Activated CD8-positive, alpha-beta memory T cell treated with anti-CD3 and anti-CD28 coated beads, Interleukin-2, amount 10 ng/mL, durations not matched to agents 7 days and 5 days (primary cell): Measurements from ENCODE around the gene MAB21L2. TPM values are rescaled to one million over a fixed set of nuclear protein-coding genes. Genes with fewer than 3 reads are reported as not detected.

Source experiments
- ATAC-seq: fragments of 150-1000 bp; cut with Tn5 transposase; one replicate; pipeline ENCODE4 v1.10.0; 2021; ENCODE audit warnings: moderate library complexity
- CTCF ChIA-PET: fragments of 350-600 bp; sonication (Branson Sonifier 250); formaldehyde crosslinking; loops from one replicate; lab custom pipeline; 2021; ENCODE audit warnings: antibody characterized with exemption; lab: Charles Lee
- DNase-seq: peaks from one replicate; pipeline ENCODE4 v3.0.0-alpha.2; 2020
- H3K27ac Mint-ChIP-seq: one replicate; pipeline ENCODE4 v1.8.0; 2021; ENCODE audit warnings: mild to moderate bottlenecking, mixed read lengths
- H3K27me3 Mint-ChIP-seq: one replicate; pipeline ENCODE4 v1.8.0; 2021; ENCODE audit warnings: mixed read lengths
- H3K36me3 Mint-ChIP-seq: one replicate; pipeline ENCODE4 v1.8.0; 2021; ENCODE audit warnings: mild to moderate bottlenecking, mixed read lengths
- H3K4me1 Mint-ChIP-seq: one replicate; pipeline ENCODE4 v1.8.0; 2021; ENCODE audit warnings: mixed read lengths
- H3K4me3 Mint-ChIP-seq: one replicate; pipeline ENCODE4 v1.8.0; 2021; ENCODE audit warnings: mild to moderate bottlenecking, moderate library complexity, mixed read lengths
- H3K9me3 Mint-ChIP-seq: one replicate; pipeline ENCODE4 v1.8.0; 2022; ENCODE audit warnings: low read depth, mixed read lengths
- total RNA-seq, 2 experiments: library from RNA; stranded (reverse); gene quantifications; one replicate each; pipeline ENCODE4 v1.2.3, GENCODE V29; 2021

Gene MAB21L2
- total RNA-seq, 2 experiments from 2014 or later: not detected

DNA sequence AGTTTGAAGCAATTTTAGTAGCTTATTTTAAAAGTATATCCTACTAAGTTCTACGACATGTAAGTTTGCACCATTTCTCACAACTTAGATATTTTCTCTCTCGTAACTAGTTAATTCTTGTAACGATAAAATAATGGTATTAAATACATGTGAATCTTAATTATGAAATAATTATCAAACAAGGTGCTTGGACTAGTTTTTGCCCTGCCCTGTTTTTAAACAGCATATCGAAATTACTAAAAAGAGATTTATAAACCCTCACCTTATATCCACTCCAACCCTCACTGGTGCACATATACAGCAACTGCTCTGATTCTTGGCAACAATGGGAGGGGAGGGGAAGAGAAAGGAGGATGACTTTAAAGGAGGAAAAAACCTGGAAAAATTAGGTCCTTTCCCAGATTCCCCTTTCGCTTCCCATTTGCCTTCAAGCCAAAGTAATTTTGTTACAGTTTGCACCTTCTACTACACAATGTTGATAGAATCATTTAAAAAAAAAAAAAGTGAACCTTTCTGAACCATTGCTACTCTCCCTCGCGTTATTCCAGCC is 820 bp upstream of the MAB21L2 start:
- Mint-ChIP-seq H3K9me3 (peaks cover 17% of the 10 kb centered on the region), H3K4me1 (no peaks in the 10 kb centered on the region), H3K36me3 (peaks cover 54% of the 10 kb centered on the region), H3K4me3 (no peak overlapping the region), H3K27me3 (no peaks in the 10 kb centered on the region), H3K27ac (no peak overlapping the region)
- CTCF ChIA-PET: no interaction called here
- no peak for DNase-seq
- no peak for ATAC-seq

DNA sequence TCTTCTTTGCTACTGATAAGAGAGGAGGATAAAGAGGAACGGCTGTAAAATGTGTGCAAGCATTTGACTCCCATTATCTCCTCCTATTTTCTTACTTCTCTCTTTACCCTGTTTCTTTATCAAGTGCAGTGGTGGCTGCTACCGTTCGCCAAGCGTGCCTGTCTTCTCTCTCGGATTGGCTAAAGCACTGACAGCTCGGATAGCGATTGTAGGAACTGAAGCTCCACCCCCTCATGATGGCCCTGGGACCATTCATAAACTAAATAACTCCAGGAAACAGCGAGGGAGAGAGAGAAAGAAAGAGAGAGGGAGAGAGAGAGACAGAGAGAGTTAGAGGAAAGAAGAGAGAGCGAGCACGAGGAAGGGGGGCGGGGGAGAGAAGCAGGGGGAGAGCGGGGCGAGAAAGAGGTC is 305 bp upstream of the MAB21L2 start:
- H3K36me3 Mint-ChIP-seq: peaks cover 55% of the 10 kb centered on the region
- peaks cover 17% of the 10 kb centered on the region for H3K9me3 Mint-ChIP-seq
- DNase-seq: no peak
- H3K4me3 Mint-ChIP-seq: no peak overlapping the region
- H3K27ac Mint-ChIP-seq: no peak overlapping the region
- no peaks in the 10 kb centered on the region for H3K27me3 Mint-ChIP-seq
- no peaks in the 10 kb centered on the region for H3K4me1 Mint-ChIP-seq
- no peak for ATAC-seq
- CTCF ChIA-PET: no interaction called here

DNA sequence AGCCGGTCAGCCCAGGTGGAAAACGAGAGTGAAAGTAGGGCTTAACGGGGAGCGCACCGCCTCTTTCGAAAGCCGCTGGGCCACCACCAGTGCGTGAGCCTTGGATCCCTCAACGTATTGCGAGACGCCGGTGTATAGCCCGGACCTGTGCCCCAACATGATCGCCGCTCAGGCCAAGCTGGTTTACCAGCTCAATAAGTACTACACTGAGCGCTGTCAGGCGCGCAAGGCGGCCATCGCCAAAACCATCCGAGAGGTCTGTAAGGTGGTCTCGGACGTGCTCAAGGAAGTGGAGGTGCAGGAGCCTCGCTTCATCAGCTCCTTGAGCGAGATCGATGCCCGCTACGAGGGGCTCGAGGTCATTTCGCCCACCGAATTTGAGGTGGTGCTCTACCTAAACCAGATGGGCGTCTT is 929 bp downstream of the MAB21L2 start:
- no peaks in the 10 kb centered on the region for H3K4me1 Mint-ChIP-seq
- no peak overlapping the region for H3K4me3 Mint-ChIP-seq
- no peaks in the 10 kb centered on the region for H3K27me3 Mint-ChIP-seq
- CTCF ChIA-PET: no interaction called here
- ATAC-seq (no peak), DNase-seq (no peak)
- H3K36me3 Mint-ChIP-seq: peaks cover 57% of the 10 kb centered on the region
- H3K27ac Mint-ChIP-seq: no peak overlapping the region
- H3K9me3 Mint-ChIP-seq: peaks cover 17% of the 10 kb centered on the region

DNA sequence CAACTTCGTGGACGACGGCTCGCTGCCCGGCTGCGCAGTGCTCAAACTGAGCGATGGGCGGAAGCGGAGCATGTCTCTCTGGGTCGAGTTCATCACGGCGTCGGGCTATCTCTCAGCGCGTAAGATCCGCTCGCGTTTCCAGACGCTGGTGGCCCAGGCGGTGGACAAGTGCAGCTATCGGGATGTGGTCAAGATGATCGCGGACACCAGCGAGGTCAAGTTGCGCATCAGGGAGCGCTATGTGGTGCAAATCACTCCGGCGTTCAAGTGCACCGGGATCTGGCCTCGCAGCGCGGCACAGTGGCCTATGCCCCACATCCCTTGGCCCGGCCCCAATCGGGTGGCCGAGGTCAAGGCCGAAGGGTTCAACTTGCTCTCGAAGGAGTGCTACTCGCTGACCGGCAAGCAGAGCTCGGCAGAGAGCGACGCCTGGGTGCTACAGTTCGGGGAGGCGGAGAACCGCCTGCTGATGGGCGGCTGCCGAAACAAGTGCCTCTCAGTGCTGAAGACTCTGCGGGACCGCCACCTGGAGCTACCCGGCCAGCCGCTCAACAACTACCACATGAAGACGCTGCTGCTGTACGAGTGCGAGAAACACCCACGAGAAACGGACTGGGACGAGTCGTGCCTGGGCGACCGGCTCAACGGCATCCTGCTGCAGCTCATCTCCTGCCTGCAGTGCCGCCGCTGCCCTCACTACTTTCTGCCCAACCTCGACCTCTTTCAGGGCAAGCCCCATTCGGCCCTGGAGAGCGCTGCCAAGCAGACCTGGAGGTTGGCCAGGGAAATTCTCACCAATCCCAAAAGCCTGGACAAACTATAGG is 1.5 kb downstream of the MAB21L2 start:
- CTCF ChIA-PET: no interaction called here
- no peak for DNase-seq
- ATAC-seq: no peak
- Mint-ChIP-seq H3K27me3 (no peaks in the 10 kb centered on the region), H3K9me3 (peaks cover 17% of the 10 kb centered on the region), H3K36me3 (peaks cover 60% of the 10 kb centered on the region), H3K27ac (no peak overlapping the region), H3K4me3 (no peak overlapping the region), H3K4me1 (no peaks in the 10 kb centered on the region)

DNA sequence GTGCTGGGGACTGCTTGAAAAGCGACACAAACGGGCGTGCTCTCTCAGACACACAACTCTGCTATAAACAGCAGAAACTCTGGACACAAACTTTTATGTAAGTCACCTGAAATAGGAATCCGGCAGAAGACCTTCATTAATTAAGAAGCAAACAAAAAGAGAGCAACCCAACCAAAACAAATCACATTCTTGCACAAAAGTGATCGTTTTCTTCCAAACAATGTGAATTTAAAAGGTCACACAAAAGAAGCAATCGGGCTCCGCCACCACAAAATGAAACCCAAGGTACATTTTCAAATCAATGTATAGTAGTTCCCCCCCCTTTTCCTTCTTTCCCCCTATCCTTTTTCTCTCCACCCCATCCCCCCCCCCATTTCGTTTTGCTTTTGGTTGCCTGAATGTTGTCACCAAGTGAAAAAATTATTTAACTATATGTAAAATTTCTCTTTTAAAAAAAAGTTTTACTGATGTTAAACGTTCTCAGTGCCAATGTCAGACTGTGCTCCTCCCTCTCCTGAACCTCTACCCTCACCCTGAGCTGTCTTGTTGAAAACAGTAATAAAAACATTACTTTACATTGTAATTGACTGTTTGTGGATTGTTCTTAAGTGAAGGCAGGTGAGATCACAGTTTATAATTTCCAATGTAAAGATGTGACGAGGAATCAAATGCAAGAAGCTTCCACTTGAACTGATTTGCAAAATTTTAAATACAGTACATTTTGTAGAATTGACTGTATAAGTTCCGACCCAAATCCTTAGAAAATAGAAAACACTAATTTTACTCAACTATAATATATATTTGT is 2.4 kb downstream of the MAB21L2 start:
- Mint-ChIP-seq H3K4me1 (no peaks in the 10 kb centered on the region), H3K27me3 (no peaks in the 10 kb centered on the region), H3K4me3 (no peak overlapping the region), H3K9me3 (peaks cover 16% of the 10 kb centered on the region), H3K36me3 (peaks cover 55% of the 10 kb centered on the region), H3K27ac (no peak overlapping the region)
- ATAC-seq (no peak), DNase-seq (no peak)
- CTCF ChIA-PET: no interaction called here

DNA sequence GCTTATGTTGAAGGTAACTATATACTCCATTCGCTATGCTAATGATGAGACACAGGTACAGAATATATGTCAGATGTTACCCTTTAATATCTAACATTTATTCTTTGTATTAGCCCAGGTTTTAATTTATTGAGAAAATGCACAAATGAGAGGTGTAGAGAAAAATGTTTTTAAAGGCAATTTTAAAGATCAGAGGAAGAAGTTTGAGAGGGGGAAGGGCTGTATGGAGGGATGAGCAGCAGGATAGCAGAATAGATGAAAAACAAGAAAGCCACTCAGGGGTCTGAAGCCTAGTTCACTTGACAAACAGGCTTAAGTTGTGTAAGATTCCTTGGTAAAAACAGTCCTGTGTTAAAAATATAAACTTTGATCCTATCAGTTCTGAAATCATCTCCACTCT is 3.7 kb downstream of the MAB21L2 start:
- Mint-ChIP-seq H3K36me3 (peaks cover 44% of the 10 kb centered on the region), H3K27me3 (no peaks in the 10 kb centered on the region), H3K9me3 (peaks cover 11% of the 10 kb centered on the region), H3K4me3 (no peak overlapping the region), H3K4me1 (no peaks in the 10 kb centered on the region), H3K27ac (no peak overlapping the region)
- CTCF ChIA-PET: no interaction called here
- no peak for DNase-seq
- no peak for ATAC-seq

DNA sequence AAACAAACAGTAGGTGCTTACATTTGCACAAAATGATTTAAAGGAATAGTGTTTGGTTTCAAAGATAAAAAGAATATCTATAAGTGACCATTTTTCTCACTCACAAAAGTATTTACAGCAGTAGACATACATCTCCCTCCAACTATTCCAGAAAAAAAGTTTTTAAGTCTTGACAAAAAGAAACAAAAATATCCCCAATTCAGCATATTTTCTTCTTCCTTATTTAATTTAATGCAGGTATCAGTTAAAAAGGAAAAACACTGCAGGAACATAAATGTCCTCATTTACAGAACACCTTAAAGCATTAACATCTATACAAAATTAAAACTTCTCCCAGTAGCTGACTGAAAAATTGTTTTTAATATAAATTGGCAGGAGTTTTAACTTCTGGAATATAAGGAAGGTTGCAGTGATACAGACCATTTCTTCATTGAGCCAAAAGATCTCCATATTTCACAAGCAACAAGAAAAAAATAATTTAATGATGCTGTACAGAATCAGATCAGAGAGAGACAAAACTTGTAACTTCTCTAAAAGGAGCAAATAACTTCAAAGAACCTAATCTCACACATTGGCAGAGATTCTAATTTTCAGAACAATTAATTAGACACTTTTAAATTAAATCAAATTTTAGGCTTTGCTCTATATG is 4.3 kb downstream of the MAB21L2 start:
- no peak for ATAC-seq
- H3K27ac Mint-ChIP-seq: no peak overlapping the region
- no peak for DNase-seq
- CTCF ChIA-PET: no interaction called here
- H3K36me3 Mint-ChIP-seq: peaks cover 40% of the 10 kb centered on the region
- H3K27me3 Mint-ChIP-seq: no peaks in the 10 kb centered on the region
- H3K9me3 Mint-ChIP-seq: peaks cover 11% of the 10 kb centered on the region
- no peak overlapping the region for H3K4me3 Mint-ChIP-seq
- H3K4me1 Mint-ChIP-seq: no peaks in the 10 kb centered on the region

DNA sequence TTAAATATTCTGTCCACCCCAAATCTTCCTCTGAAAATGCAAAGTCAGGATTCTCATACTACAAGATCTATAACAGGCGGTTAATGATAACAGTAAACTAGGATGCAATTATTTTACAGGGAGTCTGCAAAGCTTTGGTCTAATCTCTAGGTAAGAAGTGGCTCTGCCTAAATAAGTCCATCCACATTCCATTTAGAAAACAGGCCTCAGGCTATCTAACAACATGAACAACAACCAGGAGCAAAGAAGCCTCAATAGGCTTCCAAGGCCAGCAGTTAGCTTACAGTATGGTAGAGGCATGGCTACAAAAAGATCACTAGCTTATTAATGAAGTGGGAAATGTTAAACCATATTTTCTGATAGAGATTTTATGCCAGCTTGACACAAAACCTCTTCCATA is 6.4 kb downstream of the MAB21L2 start:
- H3K27ac Mint-ChIP-seq: no peak overlapping the region
- CTCF ChIA-PET: no interaction called here

DNA sequence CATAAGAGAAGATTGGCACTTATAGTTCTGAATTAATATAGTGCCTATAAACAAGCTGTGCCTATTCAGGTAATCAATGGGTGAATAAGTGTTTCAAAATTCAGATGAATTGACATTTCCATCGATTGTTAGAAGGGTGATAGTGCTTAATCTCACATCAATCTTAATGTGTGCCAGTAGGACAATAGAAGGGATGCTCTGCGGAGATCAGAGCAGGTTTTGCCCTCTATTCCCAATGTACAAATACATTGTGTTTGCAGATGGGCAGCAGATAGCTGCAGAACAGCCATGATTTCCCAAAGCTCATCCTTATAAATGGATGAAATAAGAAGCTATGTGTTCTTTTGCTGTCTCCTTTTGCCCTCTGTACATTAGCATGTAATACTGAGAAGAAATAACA is 7.2 kb downstream of the MAB21L2 start:
- CTCF ChIA-PET: no interaction called here
- Mint-ChIP-seq H3K9me3 (no peaks in the 10 kb centered on the region), H3K27me3 (no peaks in the 10 kb centered on the region), H3K4me3 (no peak overlapping the region), H3K4me1 (peaks cover 1% of the 10 kb centered on the region), H3K27ac (no peak overlapping the region), H3K36me3 (peaks cover 12% of the 10 kb centered on the region)
- DNase-seq (no peak), ATAC-seq (no peak)

More for the DNA sequence above, 6.4 kb downstream of the MAB21L2 start:
- ATAC-seq (no peak), DNase-seq (no peak)
- Mint-ChIP-seq H3K36me3 (peaks cover 20% of the 10 kb centered on the region), H3K4me1 (peaks cover 1% of the 10 kb centered on the region), H3K4me3 (no peak overlapping the region), H3K27me3 (no peaks in the 10 kb centered on the region), H3K9me3 (no peaks in the 10 kb centered on the region)

DNA sequence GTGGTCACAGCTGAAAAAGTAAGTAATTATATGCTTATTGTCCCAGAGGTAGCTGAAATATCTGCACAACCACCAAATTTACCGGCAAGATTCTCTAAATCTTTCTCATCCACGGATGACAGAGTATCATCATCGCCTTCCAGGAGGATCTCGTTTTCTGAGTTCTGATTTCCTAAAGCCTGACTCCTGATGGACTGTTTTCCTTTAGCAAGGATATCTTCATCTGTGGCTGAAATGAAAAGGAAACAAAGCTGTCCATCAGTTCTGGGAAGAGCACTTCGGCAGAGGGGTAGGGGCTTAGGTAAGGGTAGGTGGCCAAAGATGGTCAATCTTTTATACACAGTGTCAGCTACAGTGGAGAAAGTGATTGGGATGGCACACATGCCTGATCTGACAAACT is 8.7 kb downstream of the MAB21L2 start:
- Mint-ChIP-seq H3K4me3 (no peak overlapping the region), H3K27me3 (no peaks in the 10 kb centered on the region)
- CTCF ChIA-PET: no interaction called here

DNA sequence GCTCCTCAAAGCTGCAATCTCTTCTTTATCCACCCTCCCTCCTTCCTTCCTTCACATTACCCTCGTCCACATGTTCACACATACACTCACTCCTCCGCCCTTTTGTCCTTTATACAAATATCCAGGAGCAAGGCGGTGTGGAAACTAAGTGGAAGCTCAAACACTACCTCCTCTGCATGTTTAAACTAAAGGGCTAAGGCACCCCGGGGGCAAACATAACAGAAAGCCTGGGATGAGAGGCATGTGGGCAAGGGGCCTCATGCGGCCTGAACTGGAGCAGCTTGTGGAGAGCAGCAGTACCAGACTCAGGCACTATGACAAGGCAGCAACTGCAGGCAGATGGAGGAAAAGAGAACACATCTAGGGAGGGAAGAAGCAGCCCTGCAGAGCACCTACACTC is 9.5 kb downstream of the MAB21L2 start:
- H3K4me1 Mint-ChIP-seq: peaks cover 1% of the 10 kb centered on the region

More for the DNA sequence above, 8.7 kb downstream of the MAB21L2 start:
- Mint-ChIP-seq H3K27ac (no peak overlapping the region), H3K4me1 (peaks cover 1% of the 10 kb centered on the region), H3K9me3 (no peaks in the 10 kb centered on the region), H3K36me3 (peaks cover 8% of the 10 kb centered on the region)
- DNase-seq (no peak), ATAC-seq (no peak)

DNA sequence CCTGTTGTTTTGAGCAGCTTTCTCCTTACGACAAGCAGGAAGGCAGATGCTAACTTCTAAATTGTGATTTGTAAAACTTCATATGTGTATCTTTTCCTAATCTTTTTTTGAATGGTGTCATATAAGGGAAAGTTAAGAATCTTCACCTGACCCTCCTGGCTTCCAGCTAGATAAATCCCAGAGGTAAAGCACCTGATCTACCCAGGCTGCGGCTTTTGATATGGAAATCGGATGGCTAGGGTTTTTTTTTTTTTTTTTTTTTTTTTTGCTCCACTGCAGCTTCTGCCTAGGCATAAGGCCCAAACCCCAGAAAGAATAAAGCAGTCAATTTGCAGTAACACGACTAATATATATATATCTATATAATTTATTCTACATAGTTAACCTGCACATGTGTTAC is 10.0 kb downstream of the MAB21L2 start:
- CTCF ChIA-PET: no interaction called here

More for the DNA sequence above, 9.5 kb downstream of the MAB21L2 start:
- no peak for ATAC-seq
- no peak overlapping the region for H3K4me3 Mint-ChIP-seq
- CTCF ChIA-PET: no interaction called here
- H3K9me3 Mint-ChIP-seq: no peaks in the 10 kb centered on the region
- peaks cover 6% of the 10 kb centered on the region for H3K36me3 Mint-ChIP-seq
- H3K27ac Mint-ChIP-seq: no peak overlapping the region
- no peak for DNase-seq
- no peaks in the 10 kb centered on the region for H3K27me3 Mint-ChIP-seq

DNA sequence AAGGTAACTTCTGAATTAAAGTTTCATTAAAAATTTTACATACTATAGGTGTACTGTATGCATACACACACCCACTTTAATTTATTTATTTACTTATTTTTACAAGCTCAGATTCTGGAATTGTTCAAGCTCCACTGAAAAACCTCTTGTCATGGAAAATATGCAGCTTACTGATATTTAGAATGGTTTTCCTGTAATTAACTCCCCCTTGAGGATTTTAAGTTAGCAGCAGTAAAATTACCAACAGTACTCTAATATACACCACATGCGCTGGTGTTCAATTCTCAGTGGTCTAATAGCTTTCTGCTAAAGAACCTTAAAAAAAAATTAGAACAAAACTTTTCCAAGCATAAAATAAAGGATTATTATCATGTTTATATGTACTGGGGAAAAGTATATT is 12.0 kb downstream of the MAB21L2 start:
- CTCF ChIA-PET: interaction anchor here (1.0 kb wide), 1 partner anchor 367 kb away, joined by 3 read pairs; no protein-coding TSS in a partner anchor
- peaks cover 12% of the 10 kb centered on the region for H3K36me3 Mint-ChIP-seq
- ATAC-seq: no peak
- no peaks in the 10 kb centered on the region for H3K9me3 Mint-ChIP-seq
- no peak overlapping the region for H3K4me3 Mint-ChIP-seq
- H3K27ac Mint-ChIP-seq: no peak overlapping the region
- no peaks in the 10 kb centered on the region for H3K27me3 Mint-ChIP-seq
- DNase-seq: no peak
- H3K4me1 Mint-ChIP-seq: peaks cover 1% of the 10 kb centered on the region

More for the DNA sequence above, 10.0 kb downstream of the MAB21L2 start:
- Mint-ChIP-seq H3K27me3 (no peaks in the 10 kb centered on the region), H3K9me3 (no peaks in the 10 kb centered on the region), H3K36me3 (peaks cover 6% of the 10 kb centered on the region), H3K4me1 (peaks cover 1% of the 10 kb centered on the region), H3K4me3 (no peak overlapping the region), H3K27ac (no peak overlapping the region)
- ATAC-seq (no peak), DNase-seq (no peak)
